ENCODE results near the gene IRAK3.

Gene IRAK3

GRCh38 chr12:66187821-66188220 is 1.2 kb upstream of the IRAK3 start:
- Histone ChIP-seq H4K91ac (ENCODE audit: low read depth, low read length, poor library complexity) (no peak overlapping the region), H3K23ac (ENCODE audit: low read depth, low read length, poor library complexity) (no peak overlapping the region), H2BK12ac (ENCODE audit: low read length) (no peak overlapping the region), H2AFZ (ENCODE audit: low read length) (no peak overlapping the region), H2AK5ac (ENCODE audit: low read depth, low read length) (no peak overlapping the region), H3K27ac (replicated peaks; ENCODE audit: low read length) (no peak overlapping the region), H2BK15ac (ENCODE audit: low read length) (no peak overlapping the region), H3K36me3 (replicated peaks in 1 of 2; ENCODE audit: control insufficient read depth in 2 of 2, insufficient read depth in 2 of 2, low read length in 2 of 2) (no peaks in the 10 kb centered on the region), H3K18ac (ENCODE audit: low read length) (no peak overlapping the region), H3K4me1 (ENCODE audit: control insufficient read depth in 2 of 2, insufficient read depth in 1 of 2, low read depth in 1 of 2, low read length in 2 of 2) (peaks cover 0 to 3% of the 10 kb centered on the region in 2 donors), H3K4me2 (ENCODE audit: insufficient read depth, low read length, poor library complexity, severe bottlenecking) (no peak overlapping the region), H3K9me3 (replicated peaks in 1 of 2; ENCODE audit: control insufficient read depth in 2 of 2, insufficient read depth in 1 of 2, low read depth in 1 of 2, low read length in 2 of 2) (peaks cover 0 to 8% of the 10 kb centered on the region in 2 donors), H3K9ac (ENCODE audit: low read depth, low read length, poor library complexity) (no peak overlapping the region), H3K4ac (ENCODE audit: low read length) (no peak overlapping the region), H2BK5ac (ENCODE audit: low read length) (no peak overlapping the region), H3K27me3 (ENCODE audit: control insufficient read depth in 3 of 3, insufficient read depth in 3 of 3, low read depth in 1 of 3, low read length in 3 of 3) (peaks cover 5 to 51% (median 21%) of the 10 kb centered on the region in 3 experiments), H4K8ac (ENCODE audit: low read depth, low read length) (no peak overlapping the region), H2BK120ac (ENCODE audit: low read depth, low read length) (no peak overlapping the region), H3K4me3 (ENCODE audit: low read length in 2 of 2) (no peak overlapping the region), H3K79me1 (ENCODE audit: low read depth, low read length) (no peaks in the 10 kb centered on the region), H3K14ac (ENCODE audit: low read length) (no peak overlapping the region)
- WGBS, 2 donors (ENCODE audit: extremely low coverage in 2 of 2, insufficient read length in 2 of 2, insufficient replicate concordance in 1 of 2): no CpG with 5 or more reads among the region's 4 CpGs
- no peak for DNase-seq (ENCODE audit: low spot score)

GRCh38 chr12:66189486-66189843 is 451 bp downstream of the IRAK3 start:
- peak overlapping the region; percentile 65 for H3K4me2 ChIP-seq (ENCODE audit: insufficient read depth, low read length, poor library complexity, severe bottlenecking)
- peak overlapping the region in 1 of 2 donors; percentile 84 for H3K4me3 ChIP-seq (ENCODE audit: low read length in 2 of 2)
- no peak overlapping the region for H3K23ac ChIP-seq (ENCODE audit: low read depth, low read length, poor library complexity)
- peak overlapping the region; percentile 89 for H3K9ac ChIP-seq (ENCODE audit: low read depth, low read length, poor library complexity)
- no CpG with 5 or more reads among the region's 18 CpGs for WGBS, 2 donors (ENCODE audit: extremely low coverage in 2 of 2, insufficient read length in 2 of 2, insufficient replicate concordance in 1 of 2)
- peaks cover 0 to 8% of the 10 kb centered on the region in 2 donors for H3K9me3 ChIP-seq (replicated peaks in 1 of 2; ENCODE audit: control insufficient read depth in 2 of 2, insufficient read depth in 1 of 2, low read depth in 1 of 2, low read length in 2 of 2)
- H3K79me1 ChIP-seq (ENCODE audit: low read depth, low read length): no peaks in the 10 kb centered on the region
- no peak overlapping the region for H4K8ac ChIP-seq (ENCODE audit: low read depth, low read length)
- no peak overlapping the region for H3K27ac ChIP-seq (replicated peaks; ENCODE audit: low read length)
- peaks cover 0 to 3% of the 10 kb centered on the region in 2 donors for H3K4me1 ChIP-seq (ENCODE audit: control insufficient read depth in 2 of 2, insufficient read depth in 1 of 2, low read depth in 1 of 2, low read length in 2 of 2)
- H3K27me3 ChIP-seq (ENCODE audit: control insufficient read depth in 3 of 3, insufficient read depth in 3 of 3, low read depth in 1 of 3, low read length in 3 of 3): peaks cover 5 to 51% (median 21%) of the 10 kb centered on the region in 3 experiments
- peak overlapping the region; percentile 90 for H2AFZ ChIP-seq (ENCODE audit: low read length)
- no peak overlapping the region for H2BK12ac ChIP-seq (ENCODE audit: low read length)
- no peak overlapping the region for H2BK5ac ChIP-seq (ENCODE audit: low read length)
- H2AK5ac ChIP-seq (ENCODE audit: low read depth, low read length): no peak overlapping the region
- no peak for DNase-seq (ENCODE audit: low spot score)
- peak overlapping the region; percentile 92 for H3K18ac ChIP-seq (ENCODE audit: low read length)
- no peak overlapping the region for H4K91ac ChIP-seq (ENCODE audit: low read depth, low read length, poor library complexity)
- H2BK15ac ChIP-seq (ENCODE audit: low read length): no peak overlapping the region
- H2BK120ac ChIP-seq (ENCODE audit: low read depth, low read length): peak overlapping the region; percentile 47
- no peak overlapping the region for H3K14ac ChIP-seq (ENCODE audit: low read length)
- no peak overlapping the region for H3K4ac ChIP-seq (ENCODE audit: low read length)
- no peaks in the 10 kb centered on the region for H3K36me3 ChIP-seq (replicated peaks in 1 of 2; ENCODE audit: control insufficient read depth in 2 of 2, insufficient read depth in 2 of 2, low read length in 2 of 2)

- WGBS, 2 donors (ENCODE audit: extremely low coverage in 2 of 2, insufficient read length in 2 of 2, insufficient replicate concordance in 1 of 2): no CpG with 5 or more reads among the region's 6 CpGs
- no peak overlapping the region for H2BK12ac ChIP-seq (ENCODE audit: low read length)
- H2BK120ac ChIP-seq (ENCODE audit: low read depth, low read length): no peak overlapping the region
Observed at GRCh38 chr12:66189889-66190288, 875 bp downstream of the IRAK3 start.

GRCh38 chr12:66190519-66191370 is 1.7 kb downstream of the IRAK3 start:
- H3K4me2 ChIP-seq (ENCODE audit: insufficient read depth, low read length, poor library complexity, severe bottlenecking): no peak overlapping the region
- no peak overlapping the region for H3K4me3 ChIP-seq (ENCODE audit: low read length in 2 of 2)
- H3K4ac ChIP-seq (ENCODE audit: low read length): no peak overlapping the region
- H2AFZ ChIP-seq (ENCODE audit: low read length): no peak overlapping the region
- no peaks in the 10 kb centered on the region for H3K36me3 ChIP-seq (replicated peaks in 1 of 2; ENCODE audit: control insufficient read depth in 2 of 2, insufficient read depth in 2 of 2, low read length in 2 of 2)
- no peak overlapping the region for H3K27ac ChIP-seq (replicated peaks; ENCODE audit: low read length)
- no peak overlapping the region for H2BK15ac ChIP-seq (ENCODE audit: low read length)
- no peak overlapping the region for H3K9ac ChIP-seq (ENCODE audit: low read depth, low read length, poor library complexity)
- H3K23ac ChIP-seq (ENCODE audit: low read depth, low read length, poor library complexity): no peak overlapping the region
- H2AK5ac ChIP-seq (ENCODE audit: low read depth, low read length): no peak overlapping the region
- peaks cover 0 to 3% of the 10 kb centered on the region in 2 donors for H3K4me1 ChIP-seq (ENCODE audit: control insufficient read depth in 2 of 2, insufficient read depth in 1 of 2, low read depth in 1 of 2, low read length in 2 of 2)
- no peak overlapping the region for H4K8ac ChIP-seq (ENCODE audit: low read depth, low read length)
- no peak overlapping the region for H4K91ac ChIP-seq (ENCODE audit: low read depth, low read length, poor library complexity)
- no peak for DNase-seq (ENCODE audit: low spot score)
- H3K14ac ChIP-seq (ENCODE audit: low read length): no peak overlapping the region
- no peak overlapping the region for H3K18ac ChIP-seq (ENCODE audit: low read length)
- H2BK12ac ChIP-seq (ENCODE audit: low read length): no peak overlapping the region
- WGBS, 2 donors (ENCODE audit: extremely low coverage in 2 of 2, insufficient read length in 2 of 2, insufficient replicate concordance in 1 of 2): no CpG with 5 or more reads among the region's 1 CpG
- no peaks in the 10 kb centered on the region for H3K79me1 ChIP-seq (ENCODE audit: low read depth, low read length)
- peaks cover 0 to 8% of the 10 kb centered on the region in 2 donors for H3K9me3 ChIP-seq (replicated peaks in 1 of 2; ENCODE audit: control insufficient read depth in 2 of 2, insufficient read depth in 1 of 2, low read depth in 1 of 2, low read length in 2 of 2)
- peaks cover 5 to 57% (median 21%) of the 10 kb centered on the region in 3 experiments for H3K27me3 ChIP-seq (ENCODE audit: control insufficient read depth in 3 of 3, insufficient read depth in 3 of 3, low read depth in 1 of 3, low read length in 3 of 3)
- no peak overlapping the region for H2BK5ac ChIP-seq (ENCODE audit: low read length)
- H2BK120ac ChIP-seq (ENCODE audit: low read depth, low read length): no peak overlapping the region

More at GRCh38 chr12:66189889-66190288, 875 bp downstream of the IRAK3 start:
- H3K4ac ChIP-seq (ENCODE audit: low read length): no peak overlapping the region
- no peak overlapping the region for H2BK5ac ChIP-seq (ENCODE audit: low read length)
- H3K23ac ChIP-seq (ENCODE audit: low read depth, low read length, poor library complexity): no peak overlapping the region
- peaks cover 0 to 3% of the 10 kb centered on the region in 2 donors for H3K4me1 ChIP-seq (ENCODE audit: control insufficient read depth in 2 of 2, insufficient read depth in 1 of 2, low read depth in 1 of 2, low read length in 2 of 2)
- no peaks in the 10 kb centered on the region for H3K36me3 ChIP-seq (replicated peaks in 1 of 2; ENCODE audit: control insufficient read depth in 2 of 2, insufficient read depth in 2 of 2, low read length in 2 of 2)
- no peak overlapping the region for H3K27ac ChIP-seq (replicated peaks; ENCODE audit: low read length)
- H2BK15ac ChIP-seq (ENCODE audit: low read length): no peak overlapping the region
- no peak overlapping the region for H3K18ac ChIP-seq (ENCODE audit: low read length)
- peaks cover 5 to 51% (median 21%) of the 10 kb centered on the region in 3 experiments for H3K27me3 ChIP-seq (ENCODE audit: control insufficient read depth in 3 of 3, insufficient read depth in 3 of 3, low read depth in 1 of 3, low read length in 3 of 3)
- H2AK5ac ChIP-seq (ENCODE audit: low read depth, low read length): no peak overlapping the region
- H4K91ac ChIP-seq (ENCODE audit: low read depth, low read length, poor library complexity): no peak overlapping the region
- H3K4me3 ChIP-seq (ENCODE audit: low read length in 2 of 2): no peak overlapping the region
- H3K14ac ChIP-seq (ENCODE audit: low read length): no peak overlapping the region
- peaks cover 0 to 8% of the 10 kb centered on the region in 2 donors for H3K9me3 ChIP-seq (replicated peaks in 1 of 2; ENCODE audit: control insufficient read depth in 2 of 2, insufficient read depth in 1 of 2, low read depth in 1 of 2, low read length in 2 of 2)
- no peak overlapping the region for H3K9ac ChIP-seq (ENCODE audit: low read depth, low read length, poor library complexity)
- no peak for DNase-seq (ENCODE audit: low spot score)
- no peak overlapping the region for H3K4me2 ChIP-seq (ENCODE audit: insufficient read depth, low read length, poor library complexity, severe bottlenecking)
- no peak overlapping the region for H4K8ac ChIP-seq (ENCODE audit: low read depth, low read length)
- H3K79me1 ChIP-seq (ENCODE audit: low read depth, low read length): no peaks in the 10 kb centered on the region
- H2AFZ ChIP-seq (ENCODE audit: low read length): no peak overlapping the region

Data from neuronal stem cell (in vitro differentiated cells).